ENCODE results near the gene AHNAK.

GRCh38 chr11:62438641-62439040 lies 108.0 kb downstream of the AHNAK start:
- no peak for TF ChIP-seq CTCF (IDR thresholded peaks at IDR 0.05; ENCODE audit: insufficient read depth, low read length, poor library complexity, severe bottlenecking)
- TF ChIP-seq EZH2phosphoT487 (conservative IDR thresholded peaks at IDR 0.05; ENCODE audit: low read length): no peak
